ENCODE data around the gene GPAM.

- no peak for TF ChIP-seq CTCF (IDR thresholded peaks at IDR 0.05)
- no peak for TF ChIP-seq POLR2A (IDR thresholded peaks at IDR 0.05)
- no peak for TF ChIP-seq POLR2AphosphoS5 (IDR thresholded peaks at IDR 0.05)
- no peak for TF ChIP-seq EP300 (IDR thresholded peaks at IDR 0.05)
Observed at GRCh38 chr10:112226439-112227248, 43.1 kb upstream of the GPAM start.

Data from gastroesophageal sphincter (tissue), 3 donors.